ENCODE data around the gene MYH6. TPM values are rescaled to one million over a fixed set of nuclear protein-coding genes. Genes with fewer than 3 reads are reported as not detected.
"Not testable (repeated sequence)": the region's sequence is repeated elsewhere in the genome, so short reads cannot be mapped to it uniquely, and the experiment has no call there.

Gene MYH6
- total RNA-seq, 1 donor from 2014 or later: not detected

- H3K36me3 Mint-ChIP-seq (ENCODE audit: low read depth): no peaks in the 10 kb centered on the region
- no peak for DNase-seq (ENCODE audit: low spot score)
- no peaks in the 10 kb centered on the region for H3K9me3 Mint-ChIP-seq (ENCODE audit: low read depth)
- H3K27ac Mint-ChIP-seq (ENCODE audit: unreplicated experiment): no peak overlapping the region
- no peak overlapping the region for H3K4me3 Mint-ChIP-seq (ENCODE audit: unreplicated experiment)
- H3K27me3 Mint-ChIP-seq (ENCODE audit: low read depth): peaks cover 54% of the 10 kb centered on the region
- TF ChIP-seq, protein P1, sequence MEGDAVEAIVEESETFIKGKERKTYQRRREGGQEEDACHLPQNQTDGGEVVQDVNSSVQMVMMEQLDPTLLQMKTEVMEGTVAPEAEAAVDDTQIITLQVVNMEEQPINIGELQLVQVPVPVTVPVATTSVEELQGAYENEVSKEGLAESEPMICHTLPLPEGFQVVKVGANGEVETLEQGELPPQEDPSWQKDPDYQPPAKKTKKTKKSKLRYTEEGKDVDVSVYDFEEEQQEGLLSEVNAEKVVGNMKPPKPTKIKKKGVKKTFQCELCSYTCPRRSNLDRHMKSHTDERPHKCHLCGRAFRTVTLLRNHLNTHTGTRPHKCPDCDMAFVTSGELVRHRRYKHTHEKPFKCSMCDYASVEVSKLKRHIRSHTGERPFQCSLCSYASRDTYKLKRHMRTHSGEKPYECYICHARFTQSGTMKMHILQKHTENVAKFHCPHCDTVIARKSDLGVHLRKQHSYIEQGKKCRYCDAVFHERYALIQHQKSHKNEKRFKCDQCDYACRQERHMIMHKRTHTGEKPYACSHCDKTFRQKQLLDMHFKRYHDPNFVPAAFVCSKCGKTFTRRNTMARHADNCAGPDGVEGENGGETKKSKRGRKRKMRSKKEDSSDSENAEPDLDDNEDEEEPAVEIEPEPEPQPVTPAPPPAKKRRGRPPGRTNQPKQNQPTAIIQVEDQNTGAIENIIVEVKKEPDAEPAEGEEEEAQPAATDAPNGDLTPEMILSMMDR (IDR thresholded peaks at IDR 0.05): no peak
- H3K4me1 Mint-ChIP-seq (ENCODE audit: low read depth): no peaks in the 10 kb centered on the region
These were observed 21.1 kb downstream of the MYH6 start for GRCh38 chr14:23386999-23387398.

DNA sequence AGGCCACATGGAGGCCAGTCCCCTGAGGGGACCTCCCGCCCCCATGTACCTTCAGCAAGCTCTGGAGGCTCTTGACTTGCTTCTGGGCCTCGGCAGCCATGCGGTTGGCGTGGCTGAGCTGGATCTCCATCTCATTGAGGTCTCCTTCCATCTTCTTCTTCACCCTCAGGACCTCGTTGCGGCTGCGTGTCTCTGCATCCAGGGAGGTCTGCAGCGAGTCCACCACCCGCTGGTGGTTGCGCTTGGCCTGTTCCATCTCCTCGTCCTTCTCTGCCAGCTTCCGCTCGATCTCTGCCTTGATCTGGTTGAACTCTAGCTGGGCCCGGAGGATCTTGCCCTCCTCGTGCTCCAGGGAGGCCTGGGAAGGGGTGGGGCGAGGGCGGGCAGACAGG is 21.8 kb downstream of the MYH6 start:
- not testable (repeated sequence) for H3K4me3 Mint-ChIP-seq (ENCODE audit: unreplicated experiment); H3K9me3 Mint-ChIP-seq (ENCODE audit: low read depth); H3K4me1 Mint-ChIP-seq (ENCODE audit: low read depth); H3K27ac Mint-ChIP-seq (ENCODE audit: unreplicated experiment); DNase-seq (ENCODE audit: low spot score); H3K36me3 Mint-ChIP-seq (ENCODE audit: low read depth)
- H3K27me3 Mint-ChIP-seq (ENCODE audit: low read depth): peaks cover 58% of the 10 kb centered on the region

DNA sequence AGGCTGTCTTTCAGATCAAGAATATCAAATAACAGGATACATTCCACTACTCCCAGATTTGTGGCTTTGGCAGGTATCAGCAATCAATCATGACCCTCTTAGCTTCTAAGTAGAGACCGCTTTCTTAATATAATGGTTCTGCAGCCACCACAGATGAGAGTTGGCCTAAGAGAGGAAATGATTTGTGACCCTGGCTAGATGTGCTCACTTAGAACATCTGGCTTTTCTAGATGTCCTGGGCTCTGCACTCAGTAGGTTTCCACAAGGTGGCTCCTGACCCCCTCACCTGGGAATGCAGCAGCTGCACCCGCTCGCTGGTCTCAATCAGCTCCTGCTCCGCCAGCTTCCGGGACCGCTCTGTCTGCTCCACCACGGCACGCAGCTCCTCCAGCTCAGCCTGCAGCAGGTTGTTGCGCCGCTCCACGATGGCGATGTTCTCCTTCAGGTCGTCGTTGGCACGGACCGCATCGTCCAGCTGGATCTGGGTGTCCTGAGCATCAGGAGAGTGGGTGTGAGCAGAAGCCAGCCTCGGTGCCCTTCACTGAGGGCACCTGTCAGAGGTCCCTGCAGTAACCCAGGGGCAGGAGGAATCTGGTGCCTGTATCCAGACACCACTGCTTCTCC is 22.3 kb downstream of the MYH6 start:
- no peaks in the 10 kb centered on the region for H3K36me3 Mint-ChIP-seq (ENCODE audit: low read depth)
- no peaks in the 10 kb centered on the region for H3K4me1 Mint-ChIP-seq (ENCODE audit: low read depth)
- TF ChIP-seq, protein P1 (IDR thresholded peaks at IDR 0.05): no peak
- no peak overlapping the region for H3K4me3 Mint-ChIP-seq (ENCODE audit: unreplicated experiment)
- DNase-seq (ENCODE audit: low spot score): no peak
- peaks cover 58% of the 10 kb centered on the region for H3K27me3 Mint-ChIP-seq (ENCODE audit: low read depth)
- H3K27ac Mint-ChIP-seq (ENCODE audit: unreplicated experiment): no peak overlapping the region
- no peaks in the 10 kb centered on the region for H3K9me3 Mint-ChIP-seq (ENCODE audit: low read depth)

DNA sequence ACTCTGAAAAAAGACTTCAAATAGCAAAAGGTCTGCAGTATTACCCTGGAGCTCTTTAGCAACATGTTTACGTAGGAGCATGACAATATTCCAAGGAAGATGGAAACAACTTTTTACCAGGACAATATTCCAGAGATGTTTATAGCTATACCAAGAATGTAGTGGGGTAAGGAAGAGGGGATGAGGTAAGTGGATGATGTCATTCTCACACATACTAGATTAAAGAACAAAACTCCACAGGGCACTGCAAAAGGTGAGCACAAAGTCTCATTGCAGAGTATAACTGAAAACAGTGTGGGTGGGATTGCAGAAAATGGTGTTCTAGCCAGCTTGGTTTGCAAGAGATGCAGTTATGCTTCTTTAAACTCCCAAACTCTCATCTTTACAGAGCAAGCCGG is 22.8 kb downstream of the MYH6 start:
- no peak for DNase-seq (ENCODE audit: low spot score)
- no peaks in the 10 kb centered on the region for H3K9me3 Mint-ChIP-seq (ENCODE audit: low read depth)
- H3K27ac Mint-ChIP-seq (ENCODE audit: unreplicated experiment): no peak overlapping the region

DNA sequence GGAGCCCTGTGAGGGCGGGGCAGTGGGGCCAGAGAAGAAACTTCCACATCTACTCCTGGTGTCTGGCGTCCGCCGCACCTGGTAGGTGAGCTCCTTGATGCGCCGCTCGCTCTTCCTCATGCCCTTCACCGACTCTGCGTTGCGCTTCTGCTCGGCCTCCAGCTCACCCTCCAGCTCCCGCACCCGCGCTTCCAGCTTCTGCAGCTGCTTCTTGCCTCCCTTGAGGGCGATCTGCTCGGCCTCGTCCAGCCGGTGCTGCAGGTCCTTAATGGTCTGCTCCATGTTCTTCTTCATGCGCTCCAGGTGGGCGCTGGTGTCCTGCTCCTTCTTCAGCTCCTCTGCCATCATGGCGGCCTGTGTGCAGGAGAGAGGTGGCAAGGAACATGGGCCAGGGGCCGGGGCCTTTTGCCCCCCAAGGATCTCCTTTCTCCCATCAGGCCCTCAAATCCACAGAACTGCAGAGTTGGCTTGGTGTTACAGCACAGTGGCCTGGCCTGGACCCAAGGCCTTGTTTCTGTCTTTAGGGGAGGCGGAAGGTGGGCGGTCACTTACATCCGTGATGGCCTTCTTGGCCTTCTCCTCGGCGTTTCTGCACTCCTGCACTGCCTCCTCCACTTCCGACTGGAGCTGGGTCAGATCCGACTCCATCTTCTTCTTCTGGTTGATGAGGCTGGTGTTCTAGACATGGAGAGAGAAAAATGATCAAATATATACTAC is 23.6 kb downstream of the MYH6 start:
- no peaks in the 10 kb centered on the region for H3K36me3 Mint-ChIP-seq (ENCODE audit: low read depth)
- H3K4me1 Mint-ChIP-seq (ENCODE audit: low read depth): no peaks in the 10 kb centered on the region
- H3K27ac Mint-ChIP-seq (ENCODE audit: unreplicated experiment): no peak overlapping the region
- TF ChIP-seq, protein P1 (IDR thresholded peaks at IDR 0.05): no peak
- no peaks in the 10 kb centered on the region for H3K9me3 Mint-ChIP-seq (ENCODE audit: low read depth)
- no peak overlapping the region for H3K4me3 Mint-ChIP-seq (ENCODE audit: unreplicated experiment)
- no peak for DNase-seq (ENCODE audit: low spot score)
- peaks cover 58% of the 10 kb centered on the region for H3K27me3 Mint-ChIP-seq (ENCODE audit: low read depth)

More for the DNA sequence above, 22.8 kb downstream of the MYH6 start:
- Mint-ChIP-seq H3K4me3 (ENCODE audit: unreplicated experiment) (no peak overlapping the region), H3K27me3 (ENCODE audit: low read depth) (peaks cover 59% of the 10 kb centered on the region), H3K4me1 (ENCODE audit: low read depth) (no peaks in the 10 kb centered on the region), H3K36me3 (ENCODE audit: low read depth) (no peaks in the 10 kb centered on the region)
- TF ChIP-seq, protein P1 (IDR thresholded peaks at IDR 0.05): no peak
